GM15510 (cell line): ENCODE measurements around the gene MEGF6.

Source experiments
- POLR2A ChIP-seq: IDR thresholded peaks from 3 replicates; pipeline ENCODE4 v1.6.1; 2011; ENCODE audit warnings: borderline replicate concordance; ENCODE audit not compliant: insufficient read length; ENCODE audit errors: extremely low read depth

MEGF6 gene

GRCh38 chr1:3469849-3470649, 141.3 kb downstream of the MEGF6 start:
- TF ChIP-seq POLR2A = no peak

DNA sequence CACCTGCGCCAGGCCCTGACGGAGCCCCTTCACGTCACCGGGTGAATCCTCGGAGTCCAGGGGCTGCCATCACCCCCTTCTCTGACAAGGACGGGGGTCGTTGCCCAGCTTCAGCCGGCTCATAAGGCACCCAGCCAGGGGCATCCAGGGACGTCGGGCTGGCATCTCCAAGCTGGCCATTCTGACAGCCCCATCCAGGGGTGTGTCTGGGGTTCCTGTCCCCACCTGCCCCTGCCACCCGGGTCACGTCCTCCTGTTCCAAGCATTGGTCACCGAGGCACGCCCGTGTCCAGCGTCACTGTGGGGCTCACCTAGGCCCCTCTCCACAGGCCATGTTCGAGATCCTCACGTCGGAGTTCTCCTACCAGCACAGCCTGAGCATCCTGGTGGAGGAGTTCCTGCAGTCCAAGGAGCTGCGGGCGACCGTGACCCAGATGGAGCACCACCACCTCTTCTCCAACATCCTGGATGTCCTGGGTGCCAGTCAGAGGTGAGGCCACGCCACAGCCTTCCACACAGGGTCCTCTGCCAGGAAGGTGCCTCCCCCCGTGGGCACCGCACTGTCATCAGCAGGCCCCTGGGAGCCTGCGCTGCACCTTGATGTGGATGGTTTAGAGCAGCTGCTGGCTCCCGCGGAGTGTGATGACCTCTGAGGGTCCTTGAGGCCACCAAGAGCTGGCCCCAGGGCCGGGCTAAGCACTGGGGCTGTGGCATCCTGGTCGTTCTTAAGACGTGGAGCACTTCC, 142.0 kb downstream of the MEGF6 start:
- no peak for TF ChIP-seq POLR2A

DNA sequence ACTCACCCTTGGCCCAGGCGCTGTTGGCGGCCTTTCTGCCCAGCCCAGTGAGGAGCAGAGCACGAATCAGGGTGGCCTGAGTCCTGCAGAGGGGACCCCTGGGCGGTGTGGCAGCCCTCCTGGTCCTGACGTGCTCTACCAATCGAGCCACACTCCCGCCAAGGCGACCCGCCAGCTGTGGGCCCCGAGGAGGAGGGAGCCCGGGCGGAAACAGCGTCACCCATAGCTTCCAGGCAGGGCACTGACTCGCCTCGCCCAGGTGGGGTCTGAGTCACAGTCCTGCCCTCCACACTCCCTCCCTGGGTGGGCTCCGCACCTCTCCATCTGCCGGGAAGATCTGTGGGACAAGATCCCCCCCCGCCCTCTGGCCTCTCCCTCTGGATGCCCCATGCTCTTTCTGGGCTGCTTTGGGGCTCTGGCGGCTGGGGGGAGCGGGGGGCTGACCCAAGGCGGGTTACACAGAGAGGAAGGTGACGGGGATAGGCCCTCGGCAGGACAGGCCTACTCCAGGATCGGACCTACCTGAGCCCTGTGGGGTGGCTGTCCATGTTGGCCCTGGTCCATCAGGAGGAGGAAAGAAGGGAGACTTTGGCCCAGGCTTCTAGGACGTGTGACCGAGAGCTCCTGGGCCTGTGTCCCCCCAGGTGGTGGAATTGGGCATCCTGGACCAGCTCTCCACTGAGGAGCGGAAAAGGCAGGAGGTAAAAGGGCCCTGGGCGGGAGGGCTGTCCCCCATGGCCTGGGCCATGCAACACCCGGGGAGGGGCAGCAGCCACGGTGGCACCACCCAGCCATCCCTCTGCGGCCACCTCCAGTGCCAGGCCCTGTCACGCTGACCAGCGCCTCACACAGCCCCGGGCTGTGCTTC, 142.8 kb downstream of the MEGF6 start:
- no peak for TF ChIP-seq POLR2A

DNA sequence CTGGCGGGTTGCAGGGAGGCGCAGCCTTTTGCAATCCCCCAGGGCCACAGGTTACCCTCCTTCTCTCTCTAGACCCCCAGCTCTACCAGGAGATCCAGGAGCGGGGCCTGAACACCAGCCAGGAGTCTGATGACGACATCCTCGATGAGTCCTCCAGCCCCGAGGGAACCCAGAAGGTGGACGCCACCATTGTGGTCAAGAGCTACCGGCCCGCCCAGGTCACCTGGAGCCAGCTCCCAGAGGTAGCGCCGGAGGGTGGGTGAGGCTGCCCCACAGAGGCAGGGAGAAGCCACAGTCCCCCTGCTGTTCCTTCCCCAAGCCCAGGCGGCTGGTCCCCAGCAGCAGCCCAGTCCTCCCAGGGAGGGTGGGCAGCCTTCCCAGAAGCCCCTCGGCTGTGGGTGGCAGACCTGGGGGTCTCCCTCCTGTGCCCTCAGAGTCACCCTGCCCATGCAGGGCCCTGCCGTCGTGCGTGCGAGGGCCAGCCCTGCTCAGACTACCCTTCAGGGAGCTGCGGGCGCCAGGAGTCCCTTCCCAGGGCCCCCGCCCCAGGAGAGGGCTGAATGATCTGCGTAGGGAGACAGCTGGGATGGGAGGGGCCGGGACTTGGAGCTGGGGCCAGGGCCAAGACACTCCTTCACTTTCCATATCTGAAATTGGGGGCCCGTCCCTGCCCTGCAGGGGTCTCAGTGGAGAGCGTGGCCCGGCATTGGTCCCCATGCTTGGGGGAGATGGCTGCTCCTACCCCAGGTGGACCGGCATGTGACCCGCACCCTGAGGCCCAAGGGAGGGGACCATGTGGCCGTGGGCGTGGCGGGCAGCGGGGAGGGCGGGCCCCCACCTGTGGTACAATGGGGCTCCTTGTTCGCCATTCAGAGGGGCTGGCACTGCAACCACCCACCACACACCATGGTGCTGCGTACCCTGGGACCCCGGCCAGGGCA, 143.9 kb downstream of the MEGF6 start:
- TF ChIP-seq POLR2A = no peak

GRCh38 chr1:3466366-3467075, 144.8 kb downstream of the MEGF6 start:
- TF ChIP-seq POLR2A = no peak

DNA sequence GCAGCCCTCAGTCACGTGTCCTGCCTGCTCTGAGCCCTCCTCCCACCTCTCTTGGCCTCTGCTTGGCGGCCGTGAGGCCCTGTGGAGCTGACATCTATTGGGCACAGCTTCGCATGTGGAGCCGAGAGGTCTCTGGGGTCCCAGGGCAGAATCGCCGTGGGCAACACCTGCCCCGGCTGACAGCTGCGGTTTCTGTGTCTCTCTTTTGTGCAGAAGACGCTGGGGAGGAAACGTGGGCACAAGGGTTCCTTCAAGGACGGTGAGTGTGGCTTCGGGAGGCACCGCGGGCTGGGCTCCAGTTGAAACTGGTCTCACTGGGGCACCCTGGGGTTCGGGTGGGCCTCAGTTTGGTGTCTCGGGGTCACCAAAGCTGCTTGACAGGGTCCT, 145.4 kb downstream of the MEGF6 start:
- TF ChIP-seq POLR2A = no peak

GRCh38 chr1:3465091-3465934, 146.0 kb downstream of the MEGF6 start:
- TF ChIP-seq POLR2A = no peak

GRCh38 chr1:3464649-3465025, 146.7 kb downstream of the MEGF6 start:
- TF ChIP-seq POLR2A = no peak

DNA sequence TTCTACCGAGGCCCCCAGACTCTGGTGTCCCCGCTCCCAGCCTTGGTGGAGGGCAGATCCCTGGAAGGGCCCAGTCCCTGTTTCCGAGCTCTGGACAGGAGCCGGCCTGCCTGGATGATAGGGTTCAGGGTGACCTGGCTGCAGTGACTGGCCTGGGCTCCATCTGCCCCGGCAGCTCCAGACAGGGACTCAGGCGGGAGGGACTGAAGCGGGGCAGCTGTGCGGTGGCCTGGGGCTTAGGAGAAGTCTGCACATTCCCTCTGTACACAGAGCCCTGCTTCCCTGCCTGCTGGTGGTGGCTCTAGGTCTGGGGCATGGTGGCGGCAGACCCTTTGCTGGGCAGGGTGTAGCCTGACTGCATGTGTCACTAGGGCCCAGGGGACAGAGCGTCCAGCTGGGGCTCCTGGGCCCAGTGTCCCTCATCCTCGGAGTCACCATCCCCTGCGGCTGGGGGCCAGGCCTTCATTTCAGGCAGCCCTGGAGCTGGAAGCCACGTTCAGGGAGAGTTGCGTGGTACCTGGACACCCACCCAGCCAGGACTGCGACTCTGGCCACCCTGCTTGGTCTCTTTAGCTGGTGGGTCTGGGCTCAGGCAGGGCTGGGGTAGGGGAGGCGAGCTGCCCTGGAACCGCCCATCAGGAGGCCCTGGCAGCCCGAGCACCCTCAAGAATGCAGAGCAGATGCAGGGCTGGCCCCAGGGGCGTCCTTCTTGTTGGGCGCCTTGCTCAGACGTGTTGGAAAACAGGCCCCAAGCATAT, 147.2 kb downstream of the MEGF6 start:
- TF ChIP-seq POLR2A = no peak

DNA sequence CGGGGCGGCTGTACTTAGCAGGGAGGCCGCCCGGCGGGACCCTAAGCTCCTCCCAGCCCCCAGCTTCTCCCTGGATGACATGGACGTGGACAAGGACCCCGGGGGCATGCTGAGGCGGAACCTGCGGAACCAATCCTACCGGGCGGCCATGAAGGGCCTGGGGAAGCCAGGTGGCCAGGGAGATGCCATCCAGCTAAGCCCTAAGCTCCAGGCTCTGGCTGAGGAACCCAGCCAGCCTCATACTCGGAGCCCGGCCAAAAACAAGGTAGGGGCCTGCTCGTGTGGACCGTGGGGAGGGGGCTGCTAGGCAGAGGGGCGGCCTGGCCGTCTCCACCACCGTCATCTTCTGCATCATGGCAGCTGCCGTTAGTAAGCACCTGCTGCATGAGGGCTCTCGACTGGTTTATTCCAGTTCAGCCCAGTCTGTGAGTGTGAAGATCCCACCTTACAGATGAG, 147.9 kb downstream of the MEGF6 start:
- no peak for TF ChIP-seq POLR2A

DNA sequence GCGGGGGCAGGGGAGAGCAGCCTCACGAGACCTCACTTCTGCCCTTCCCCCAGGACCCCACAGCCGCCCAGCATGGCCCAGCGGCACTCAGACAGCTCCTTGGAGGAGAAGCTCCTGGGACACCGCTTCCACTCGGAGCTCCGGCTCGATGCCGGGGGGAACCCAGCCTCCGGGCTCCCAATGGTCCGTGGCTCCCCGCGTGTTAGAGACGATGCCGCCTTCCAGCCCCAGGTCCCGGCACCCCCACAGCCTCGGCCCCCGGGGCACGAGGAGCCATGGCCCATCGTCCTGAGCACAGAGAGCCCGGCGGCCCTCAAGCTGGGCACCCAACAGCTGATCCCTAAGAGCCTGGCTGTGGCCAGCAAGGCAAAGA, 148.3 kb downstream of the MEGF6 start:
- no peak for TF ChIP-seq POLR2A
